Measurements from ENCODE around the gene GNAI1.

Gene GNAI1

DNA sequence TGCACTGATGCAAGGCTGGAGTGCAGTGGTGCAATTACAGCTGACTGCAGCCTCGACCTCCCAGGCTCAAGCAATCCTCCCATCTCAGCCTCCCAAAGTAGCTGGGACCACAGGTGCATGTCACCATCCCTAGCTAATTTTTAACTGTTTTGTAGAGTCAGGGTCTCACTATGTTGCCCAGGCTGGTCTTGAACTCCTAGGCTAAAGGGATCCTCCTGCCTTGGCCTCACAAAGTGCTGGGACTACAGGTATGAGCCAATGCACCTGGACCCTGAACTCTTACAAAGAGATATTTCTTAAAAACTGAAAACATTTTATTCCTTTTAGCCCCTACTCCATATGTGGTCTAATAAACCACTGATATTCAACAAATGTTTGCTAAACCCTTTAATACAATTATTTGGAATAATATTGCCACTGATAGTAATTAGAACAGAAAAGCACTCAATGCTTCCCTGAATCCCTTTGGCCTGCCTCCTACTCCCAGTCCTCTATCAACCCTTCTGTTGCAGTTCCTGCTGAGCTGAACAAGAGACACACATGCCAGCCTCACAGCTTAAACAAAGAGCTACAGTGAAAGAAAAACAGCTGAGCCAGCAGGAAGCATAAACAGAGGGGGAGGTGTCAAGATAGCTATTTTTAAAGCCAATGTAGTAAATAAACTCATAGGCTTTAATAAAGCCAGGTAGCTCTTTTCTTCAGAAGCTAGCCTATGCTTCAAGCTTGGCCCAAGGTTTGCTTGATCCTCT, 7.0 kb upstream of the GNAI1 start:
- Histone ChIP-seq H3K4me3 (peak overlapping the region; percentile 26; the same call in 1 of the 2 replicates), H3K9me3 (ENCODE audit: low read depth, low read length) (no peaks in the 10 kb centered on the region), H3K36me3 (ENCODE audit: insufficient read depth, low read length) (no peaks in the 10 kb centered on the region), H3K27ac (peak overlapping the region; percentile 60), H3K9ac (ENCODE audit: insufficient read length) (peak overlapping the region; percentile 18)
- no peak for TF ChIP-seq EZH2 (IDR thresholded peaks at IDR 0.05)
- TF ChIP-seq FOXP2 (optimal IDR thresholded peaks at IDR 0.05; ENCODE audit: control extremely low read depth, extremely low read length, insufficient read depth) = peak; percentile 37
- peak; percentile 58 for DNase-seq (ENCODE audit: low read depth, low spot score)

DNA sequence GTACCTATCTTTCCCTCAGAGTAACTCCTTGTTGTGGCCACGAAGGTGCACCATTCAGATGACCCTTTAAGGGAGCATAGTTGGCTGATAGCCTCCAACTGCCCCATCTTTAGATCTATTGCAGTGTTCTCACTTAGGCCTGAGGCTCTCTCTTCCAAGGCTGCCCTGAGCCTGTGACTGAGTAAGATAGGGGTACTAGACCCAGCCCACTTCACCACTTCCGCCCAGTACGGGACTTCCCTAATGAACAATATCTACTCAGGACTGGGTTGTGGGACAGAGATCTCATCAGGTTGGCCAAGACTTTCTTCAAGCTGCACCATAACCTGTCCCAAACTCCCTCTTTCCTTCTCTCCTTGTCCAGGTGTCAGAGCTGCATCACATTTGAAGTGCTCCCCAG, 5.7 kb upstream of the GNAI1 start:
- H3K36me3 ChIP-seq (ENCODE audit: insufficient read depth, low read length) = no peaks in the 10 kb centered on the region
- no peaks in the 10 kb centered on the region for H3K9me3 ChIP-seq (ENCODE audit: low read depth, low read length)
- no peak overlapping the region for H3K9ac ChIP-seq (ENCODE audit: insufficient read length)
- TF ChIP-seq EZH2 (IDR thresholded peaks at IDR 0.05) (no peak), FOXP2 (optimal IDR thresholded peaks at IDR 0.05; ENCODE audit: control extremely low read depth, extremely low read length, insufficient read depth) (no peak), POLR2AphosphoS5 (IDR thresholded peaks at IDR 0.05; ENCODE audit: borderline replicate concordance, low read depth, low read length) (no peak)
- H3K4me3 ChIP-seq = no peak overlapping the region
- no peak for DNase-seq (ENCODE audit: low read depth, low spot score)
- no peak overlapping the region for H3K27ac ChIP-seq

DNA sequence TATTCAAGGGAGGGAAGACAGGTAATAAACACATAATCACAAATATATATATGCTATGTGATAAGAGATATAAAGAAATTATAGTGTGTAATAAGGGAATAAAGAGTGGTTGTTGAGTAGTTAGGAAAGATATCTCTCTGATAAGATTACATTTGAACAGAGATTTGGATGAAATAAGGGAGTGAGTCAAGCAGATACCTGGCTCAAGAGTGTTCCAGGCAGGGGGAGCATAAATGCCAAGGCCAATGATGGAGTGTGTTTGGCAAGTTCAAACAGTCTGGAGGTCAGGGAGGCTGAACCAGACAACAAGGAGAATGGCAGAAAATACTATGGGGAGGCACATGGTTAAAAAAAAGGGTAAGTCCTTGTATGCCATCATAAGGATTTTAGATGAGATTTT, 4.8 kb upstream of the GNAI1 start:
- Histone ChIP-seq H3K9ac (ENCODE audit: insufficient read length) (no peak overlapping the region), H3K27ac (no peak overlapping the region), H3K9me3 (ENCODE audit: low read depth, low read length) (no peaks in the 10 kb centered on the region), H3K36me3 (ENCODE audit: insufficient read depth, low read length) (no peaks in the 10 kb centered on the region), H3K4me3 (no peak overlapping the region)
- no peak for DNase-seq (ENCODE audit: low read depth, low spot score)
- TF ChIP-seq FOXP2 (optimal IDR thresholded peaks at IDR 0.05; ENCODE audit: control extremely low read depth, extremely low read length, insufficient read depth) = no peak
- TF ChIP-seq POLR2AphosphoS5 (IDR thresholded peaks at IDR 0.05; ENCODE audit: borderline replicate concordance, low read depth, low read length) = no peak
- TF ChIP-seq EZH2 (IDR thresholded peaks at IDR 0.05) = no peak

DNA sequence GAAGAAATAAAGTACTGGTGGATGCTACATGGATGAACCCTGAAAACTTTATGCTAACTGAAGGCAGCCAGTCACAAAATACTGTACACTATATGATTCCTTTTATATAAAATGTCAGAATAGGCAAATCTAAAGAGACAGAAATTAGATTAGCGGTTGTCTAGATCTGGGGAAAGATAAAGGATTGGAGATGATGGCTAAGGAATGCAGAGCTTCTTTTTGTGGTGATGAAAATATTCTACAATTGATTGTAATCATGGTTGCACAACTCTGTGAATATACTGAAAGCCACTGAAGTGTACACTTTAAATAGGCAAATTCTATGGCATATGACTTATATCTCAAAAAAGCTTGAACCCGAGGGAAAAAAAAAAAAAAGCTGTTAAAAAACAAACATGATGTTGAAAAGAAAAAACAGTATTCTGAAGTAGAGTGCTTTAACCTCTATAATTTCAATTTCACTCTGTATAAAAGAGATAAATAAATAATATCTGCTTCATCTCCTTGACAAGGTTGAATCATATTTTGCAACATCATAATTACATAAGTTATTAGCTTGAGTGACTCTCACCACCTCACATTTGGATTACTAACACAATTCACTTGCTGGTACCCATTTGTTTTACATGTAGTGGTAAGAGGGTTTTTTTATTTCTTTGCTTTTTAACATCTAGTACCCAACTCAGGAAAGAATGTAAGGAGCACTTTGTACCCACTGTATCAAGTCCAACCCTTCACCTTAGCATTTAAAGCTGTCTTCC, 2.8 kb upstream of the GNAI1 start:
- Histone ChIP-seq H3K27ac (no peak overlapping the region), H3K9me3 (ENCODE audit: low read depth, low read length) (no peaks in the 10 kb centered on the region), H3K9ac (ENCODE audit: insufficient read length) (no peak overlapping the region), H3K36me3 (ENCODE audit: insufficient read depth, low read length) (no peaks in the 10 kb centered on the region), H3K4me3 (no peak overlapping the region)
- TF ChIP-seq FOXP2 (optimal IDR thresholded peaks at IDR 0.05; ENCODE audit: control extremely low read depth, extremely low read length, insufficient read depth) = no peak
- TF ChIP-seq POLR2AphosphoS5 (IDR thresholded peaks at IDR 0.05; ENCODE audit: borderline replicate concordance, low read depth, low read length) = no peak
- TF ChIP-seq EZH2 (IDR thresholded peaks at IDR 0.05) = no peak
- DNase-seq (ENCODE audit: low read depth, low spot score) = no peak

DNA sequence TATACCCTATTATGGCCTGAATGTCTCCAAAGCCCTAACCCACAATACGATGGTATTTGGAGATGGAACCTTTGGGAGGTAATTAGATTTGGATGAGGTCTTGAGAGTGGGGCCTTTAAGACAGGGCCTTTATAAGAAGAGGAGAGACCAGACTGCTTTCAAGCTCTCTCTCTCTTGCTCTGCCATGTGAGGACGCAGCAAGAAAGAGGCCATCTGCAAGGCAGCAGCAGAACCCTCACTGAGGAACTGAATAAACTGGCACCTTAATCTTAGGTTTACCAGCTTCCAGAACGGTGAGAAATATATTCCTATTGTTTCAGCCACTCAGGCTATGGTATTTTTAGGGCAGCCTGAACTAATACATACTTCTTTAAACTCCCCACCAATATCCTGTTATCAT, 2.0 kb upstream of the GNAI1 start:
- Histone ChIP-seq H3K9ac (ENCODE audit: insufficient read length) (no peak overlapping the region), H3K36me3 (ENCODE audit: insufficient read depth, low read length) (no peaks in the 10 kb centered on the region), H3K9me3 (ENCODE audit: low read depth, low read length) (no peaks in the 10 kb centered on the region), H3K27ac (no peak overlapping the region), H3K4me3 (no peak overlapping the region)
- DNase-seq (ENCODE audit: low read depth, low spot score) = no peak
- TF ChIP-seq EZH2 (IDR thresholded peaks at IDR 0.05) = no peak
- TF ChIP-seq POLR2AphosphoS5 (IDR thresholded peaks at IDR 0.05; ENCODE audit: borderline replicate concordance, low read depth, low read length) = no peak
- no peak for TF ChIP-seq FOXP2 (optimal IDR thresholded peaks at IDR 0.05; ENCODE audit: control extremely low read depth, extremely low read length, insufficient read depth)

DNA sequence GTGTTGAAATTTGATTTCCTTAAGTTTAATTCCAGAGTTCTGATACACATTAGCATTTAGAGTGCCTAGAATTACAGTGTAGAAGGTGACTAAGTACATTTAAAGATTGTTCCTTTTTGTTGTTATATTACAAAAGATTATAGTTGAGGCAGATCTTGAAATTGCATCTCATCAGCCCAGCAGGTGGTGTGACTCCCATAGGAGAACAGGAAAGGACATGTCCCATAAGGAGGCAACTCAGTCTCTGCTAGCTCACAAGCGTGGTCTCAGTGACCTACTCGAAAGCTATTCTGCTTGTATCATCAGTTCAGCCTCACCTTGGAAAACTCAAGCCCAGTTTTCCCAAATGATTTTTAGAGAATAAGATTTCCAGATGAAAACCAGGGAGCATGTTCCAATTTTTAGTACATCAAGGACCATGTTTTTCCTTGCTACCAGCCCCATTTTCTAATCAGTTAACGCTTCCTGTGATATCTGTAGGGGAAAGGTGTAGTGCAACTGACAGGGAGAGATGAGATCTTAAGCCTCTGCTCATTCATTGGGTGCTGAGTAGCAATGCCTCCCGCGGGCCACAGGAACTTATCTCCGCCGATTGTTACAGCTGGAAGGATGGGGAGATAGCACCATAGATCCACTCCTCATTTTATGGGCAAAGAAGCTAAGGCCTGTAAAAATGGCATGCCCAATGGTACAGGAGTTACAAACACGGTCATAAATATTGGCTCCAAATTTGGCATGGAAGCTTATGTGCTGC, 1.1 kb upstream of the GNAI1 start:
- Histone ChIP-seq H3K4me3 (no peak overlapping the region; the same call in 1 of the 2 replicates), H3K27ac (no peak overlapping the region)
- no peak for DNase-seq (ENCODE audit: low read depth, low spot score)

DNA sequence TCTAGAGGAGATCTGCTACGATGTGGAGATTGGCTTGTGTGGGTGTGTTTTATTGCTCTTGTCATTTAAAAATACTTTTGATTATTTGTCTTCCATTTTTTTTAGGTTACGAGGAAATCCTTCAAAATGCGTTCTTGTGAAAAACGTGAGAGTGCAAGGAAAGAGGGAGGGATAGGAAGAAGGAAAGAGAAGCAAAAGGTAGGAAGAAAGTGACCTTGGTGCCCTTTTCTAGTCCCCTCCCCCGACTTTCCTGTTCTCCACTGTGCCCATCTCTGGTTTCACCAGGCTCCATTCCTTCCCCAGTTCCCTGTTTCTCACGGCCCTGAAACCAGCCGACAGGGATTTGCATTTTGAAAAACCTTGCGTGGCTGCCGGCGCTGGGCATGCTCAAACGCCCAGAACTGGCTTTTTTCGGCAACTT, 506 bp upstream of the GNAI1 start:
- H3K4me3 ChIP-seq = peak overlapping the region; percentile 84
- no peaks in the 10 kb centered on the region for H3K9me3 ChIP-seq (ENCODE audit: low read depth, low read length)
- no peaks in the 10 kb centered on the region for H3K36me3 ChIP-seq (ENCODE audit: insufficient read depth, low read length)
- H3K27ac ChIP-seq = no peak overlapping the region
- H3K9ac ChIP-seq (ENCODE audit: insufficient read length) = peak overlapping the region; percentile 25
- TF ChIP-seq POLR2AphosphoS5 (IDR thresholded peaks at IDR 0.05; ENCODE audit: borderline replicate concordance, low read depth, low read length) (no peak), FOXP2 (optimal IDR thresholded peaks at IDR 0.05; ENCODE audit: control extremely low read depth, extremely low read length, insufficient read depth) (no peak), EZH2 (IDR thresholded peaks at IDR 0.05) (no peak)
- DNase-seq (ENCODE audit: low read depth, low spot score) = no peak

More for the DNA sequence above, 1.1 kb upstream of the GNAI1 start:
- Histone ChIP-seq H3K36me3 (ENCODE audit: insufficient read depth, low read length) (no peaks in the 10 kb centered on the region), H3K9ac (ENCODE audit: insufficient read length) (no peak overlapping the region), H3K9me3 (ENCODE audit: low read depth, low read length) (no peaks in the 10 kb centered on the region)
- TF ChIP-seq EZH2 (IDR thresholded peaks at IDR 0.05) (no peak), POLR2AphosphoS5 (IDR thresholded peaks at IDR 0.05; ENCODE audit: borderline replicate concordance, low read depth, low read length) (no peak), FOXP2 (optimal IDR thresholded peaks at IDR 0.05; ENCODE audit: control extremely low read depth, extremely low read length, insufficient read depth) (no peak)
